ENCODE measurements around the gene MAP4. TPM values are rescaled to one million over a fixed set of nuclear protein-coding genes. Genes with fewer than 3 reads are reported as not detected.
A peak's percentile ranks its signal among the peaks of the same experiment; 100 is the strongest.

MAP4 gene
- total RNA-seq, 4 donors from 2014 or later: 214 to 351 (median 231) TPM

GRCh38 chr3:48023377-48023776 lies 7.2 kb upstream of the MAP4 start:
- H3K27ac ChIP-seq: no peak overlapping the region

GRCh38 chr3:48022178-48022577 lies 6.0 kb upstream of the MAP4 start:
- TF ChIP-seq EP300 (IDR thresholded peaks at IDR 0.05) (no peak), POLR2AphosphoS5 (IDR thresholded peaks at IDR 0.05) (no peak), POLR2A (IDR thresholded peaks at IDR 0.05) (no peak), CTCF (IDR thresholded peaks at IDR 0.05) (no peak)
- Histone ChIP-seq H3K27me3 (no peaks in the 10 kb centered on the region), H3K4me1 (peaks cover under 1 to 77% (median 4%) of the 10 kb centered on the region in 3 donors), H3K4me3 (no peak overlapping the region), H3K9me3 (no peaks in the 10 kb centered on the region), H3K27ac (peak overlapping the region in 1 of 4 donors; percentile 17), H3K36me3 (no peaks in the 10 kb centered on the region)
- no peak for ATAC-seq
- 50 to 58% methylated on average over 1 to 4 of the region's 4 CpGs for WGBS, 2 donors (ENCODE audit: low coverage in 1 of 2)

More at GRCh38 chr3:48023377-48023776, 7.2 kb upstream of the MAP4 start:
- Histone ChIP-seq H3K4me1 (peaks cover 0 to 79% (median 4%) of the 10 kb centered on the region in 3 donors), H3K9me3 (no peaks in the 10 kb centered on the region), H3K36me3 (no peaks in the 10 kb centered on the region), H3K27me3 (no peaks in the 10 kb centered on the region), H3K4me3 (no peak overlapping the region)
- ATAC-seq: no peak
- 27 to 50% methylated on average over 1 of the region's 1 CpG for WGBS, 2 donors (ENCODE audit: low coverage in 1 of 2)
- TF ChIP-seq POLR2AphosphoS5 (IDR thresholded peaks at IDR 0.05): no peak

GRCh38 chr3:48018841-48019240 lies 2.6 kb upstream of the MAP4 start:
- no peak overlapping the region for H3K27ac ChIP-seq
- ATAC-seq: no peak
- TF ChIP-seq POLR2AphosphoS5 (IDR thresholded peaks at IDR 0.05) (peak; percentile 49), CTCF (IDR thresholded peaks at IDR 0.05) (no peak)
- H3K9me3 ChIP-seq: no peaks in the 10 kb centered on the region
- H3K27me3 ChIP-seq: no peaks in the 10 kb centered on the region
- H3K4me3 ChIP-seq: no peak overlapping the region
- H3K36me3 ChIP-seq: no peaks in the 10 kb centered on the region
- peaks cover 29 to 81% (median 29%) of the 10 kb centered on the region in 3 donors for H3K4me1 ChIP-seq
- 64 to 95% methylated on average over 3 of the region's 3 CpGs for WGBS, 2 donors (ENCODE audit: low coverage in 1 of 2)

GRCh38 chr3:48015431-48016180 lies 610 bp downstream of the MAP4 start:
- 21 to 36% methylated on average over 3 of the region's 3 CpGs for WGBS, 2 donors (ENCODE audit: low coverage in 1 of 2)
- Histone ChIP-seq H3K4me1 (peaks cover 35 to 91% (median 38%) of the 10 kb centered on the region in 3 donors), H3K9me3 (no peaks in the 10 kb centered on the region), H3K4me3 (no peak overlapping the region), H3K27me3 (no peaks in the 10 kb centered on the region), H3K27ac (peak overlapping the region; percentile 38 to 91 (median 74)), H3K36me3 (no peaks in the 10 kb centered on the region)
- no peak for TF ChIP-seq CTCF (IDR thresholded peaks at IDR 0.05)
- no peak for TF ChIP-seq POLR2AphosphoS5 (IDR thresholded peaks at IDR 0.05)
- no peak for TF ChIP-seq EP300 (IDR thresholded peaks at IDR 0.05)
- TF ChIP-seq POLR2A (IDR thresholded peaks at IDR 0.05): no peak
- no peak for ATAC-seq

GRCh38 chr3:48014358-48014757 lies 1.9 kb downstream of the MAP4 start:
- Histone ChIP-seq H3K4me3 (no peak overlapping the region), H3K9me3 (no peaks in the 10 kb centered on the region), H3K27ac (peak overlapping the region; percentile 69 to 91 (median 80)), H3K4me1 (peaks cover 35 to 90% (median 38%) of the 10 kb centered on the region in 3 donors), H3K27me3 (no peaks in the 10 kb centered on the region), H3K36me3 (no peaks in the 10 kb centered on the region)
- 70 to 100% methylated on average over 2 of the region's 2 CpGs for WGBS, 2 donors (ENCODE audit: low coverage in 1 of 2)
- TF ChIP-seq CTCF (IDR thresholded peaks at IDR 0.05) (no peak), EP300 (IDR thresholded peaks at IDR 0.05) (no peak), POLR2A (IDR thresholded peaks at IDR 0.05) (no peak), POLR2AphosphoS5 (IDR thresholded peaks at IDR 0.05) (no peak)
- no peak for ATAC-seq

All from gastroesophageal sphincter (tissue), 4 donors.